ENCODE results near the gene RNF145.
"Not testable (repeated sequence)": the region's sequence is repeated elsewhere in the genome, so short reads cannot be mapped to it uniquely, and the experiment has no call there.

RNF145 gene

DNA sequence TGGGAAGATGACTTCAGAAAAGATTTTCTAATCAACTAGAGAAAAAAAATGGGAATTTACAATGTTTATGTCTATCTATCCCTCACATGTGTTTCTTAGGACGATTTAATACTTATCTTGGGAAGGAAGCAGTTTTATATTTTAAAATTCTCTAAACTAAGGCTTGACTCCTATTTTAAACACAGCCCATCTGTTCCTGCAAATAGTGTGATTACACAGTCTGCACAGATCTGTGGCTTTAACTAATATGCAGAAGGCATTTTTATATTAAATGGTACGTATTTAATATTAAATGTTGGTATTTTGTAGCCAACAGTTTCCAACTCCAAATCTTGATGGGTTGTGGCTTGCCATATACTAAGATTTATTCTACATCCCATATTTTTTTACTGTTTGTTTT lies 56.5 kb downstream of the RNF145 start:
- no peak for DNase-seq

GRCh38 chr5:159149085-159149484 lies 60.3 kb downstream of the RNF145 start:
- no peak for DNase-seq

DNA sequence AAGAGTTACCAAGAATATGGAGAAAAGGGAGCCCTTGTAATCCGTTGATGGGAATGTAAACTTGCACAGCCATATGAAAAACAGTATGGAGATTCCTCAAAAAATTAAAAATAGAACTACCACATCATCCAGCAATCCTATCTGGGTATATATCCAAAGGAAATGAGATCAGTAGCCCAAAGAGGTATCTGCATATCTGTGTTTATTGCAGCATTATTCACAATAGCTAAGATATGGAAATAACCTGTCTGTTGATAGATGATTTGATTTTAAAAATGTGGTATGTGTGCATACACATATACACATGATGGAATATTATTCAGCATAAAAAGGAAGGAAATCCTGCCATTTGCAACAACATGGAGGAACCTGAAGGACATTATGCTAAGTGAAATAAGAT lies 61.4 kb downstream of the RNF145 start:
- no peak for DNase-seq

DNA sequence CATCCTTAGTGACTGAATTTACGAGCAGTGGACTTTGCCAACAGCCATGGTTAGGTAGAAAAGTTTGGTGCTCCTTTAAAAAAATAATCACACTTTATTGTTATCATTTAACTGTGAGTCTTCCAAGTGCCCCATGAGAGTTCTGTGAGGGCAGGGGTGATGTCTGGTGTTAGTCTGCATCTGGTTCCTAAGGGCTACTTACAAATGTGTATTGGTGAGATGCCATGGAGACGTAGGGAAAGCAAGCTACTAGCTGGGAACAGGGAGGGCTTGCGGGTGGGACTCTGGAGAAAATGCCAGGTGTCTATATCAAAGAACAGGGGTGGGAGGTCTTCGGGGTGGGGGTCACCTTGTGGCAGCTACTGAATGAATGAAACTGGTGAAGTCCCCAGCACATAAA lies 62.5 kb downstream of the RNF145 start:
- no peak for DNase-seq

DNA sequence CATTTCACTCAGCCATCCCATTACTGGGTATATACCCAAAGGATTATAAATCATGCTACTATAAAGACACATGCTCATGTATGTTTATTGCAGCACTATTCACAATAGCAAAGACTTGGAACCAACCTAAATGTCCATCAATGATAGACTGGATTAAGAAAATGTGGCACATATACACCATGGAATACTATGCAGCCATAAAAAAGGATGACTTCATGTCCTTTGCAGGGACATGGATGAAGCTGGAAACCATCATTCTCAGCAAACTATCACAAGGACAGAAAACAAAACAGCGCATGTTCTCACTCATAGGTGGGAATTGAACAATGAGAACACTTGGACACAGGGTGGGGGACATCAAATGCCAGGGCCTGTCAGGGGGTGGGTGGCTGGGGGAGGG lies 64.2 kb downstream of the RNF145 start:
- DNase-seq = not testable (repeated sequence)

DNA sequence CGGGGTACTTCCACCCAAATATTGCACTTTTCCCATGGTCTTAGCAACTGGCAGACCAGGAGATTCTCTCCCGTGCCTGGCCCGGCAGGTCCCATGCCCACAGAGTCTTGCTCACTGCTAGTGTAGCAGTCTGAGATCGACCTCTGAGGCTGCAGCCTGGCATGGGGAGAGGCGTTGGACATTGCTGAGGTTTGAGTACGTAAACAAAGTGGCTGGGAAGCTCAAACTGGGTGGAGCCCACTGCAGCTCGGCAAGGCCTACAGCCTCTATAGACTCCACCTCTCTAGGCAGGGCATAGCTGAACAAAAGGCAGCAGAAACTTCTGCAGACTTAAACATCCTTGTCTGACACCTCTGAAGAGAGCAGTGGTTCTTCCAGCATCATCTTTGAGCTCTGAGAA lies 69.6 kb downstream of the RNF145 start:
- no peak for DNase-seq

DNA sequence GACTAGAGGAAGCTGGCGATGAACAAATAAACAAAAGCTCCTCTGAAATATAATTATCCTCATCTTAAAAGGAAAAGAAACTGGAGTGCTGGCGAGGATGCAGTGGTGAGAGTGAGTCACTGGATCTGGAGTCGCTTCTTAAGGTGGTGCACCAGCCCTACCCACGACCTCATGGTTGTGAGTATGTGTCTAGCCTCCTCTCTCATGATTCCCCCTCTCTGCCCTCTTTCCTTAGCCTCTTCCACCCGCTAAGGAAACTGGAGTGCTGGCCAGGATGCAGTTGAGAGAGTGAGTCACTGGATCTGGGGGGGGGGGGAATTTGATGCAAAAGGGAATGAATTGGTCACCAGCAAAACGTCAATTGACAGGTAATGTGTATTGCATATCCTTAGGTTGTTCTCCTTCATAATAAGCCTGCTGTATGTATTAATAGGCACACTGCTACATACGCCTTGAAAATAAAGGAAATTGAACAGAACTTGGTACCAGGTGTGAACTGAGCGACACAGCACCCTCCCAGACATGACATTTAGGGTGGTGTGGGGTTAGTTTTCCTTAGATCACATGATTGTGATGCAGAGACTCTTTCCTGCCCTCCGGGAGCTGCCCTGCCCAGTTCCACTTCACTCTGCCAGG lies 73.3 kb downstream of the RNF145 start:
- DNase-seq = no peak

DNA sequence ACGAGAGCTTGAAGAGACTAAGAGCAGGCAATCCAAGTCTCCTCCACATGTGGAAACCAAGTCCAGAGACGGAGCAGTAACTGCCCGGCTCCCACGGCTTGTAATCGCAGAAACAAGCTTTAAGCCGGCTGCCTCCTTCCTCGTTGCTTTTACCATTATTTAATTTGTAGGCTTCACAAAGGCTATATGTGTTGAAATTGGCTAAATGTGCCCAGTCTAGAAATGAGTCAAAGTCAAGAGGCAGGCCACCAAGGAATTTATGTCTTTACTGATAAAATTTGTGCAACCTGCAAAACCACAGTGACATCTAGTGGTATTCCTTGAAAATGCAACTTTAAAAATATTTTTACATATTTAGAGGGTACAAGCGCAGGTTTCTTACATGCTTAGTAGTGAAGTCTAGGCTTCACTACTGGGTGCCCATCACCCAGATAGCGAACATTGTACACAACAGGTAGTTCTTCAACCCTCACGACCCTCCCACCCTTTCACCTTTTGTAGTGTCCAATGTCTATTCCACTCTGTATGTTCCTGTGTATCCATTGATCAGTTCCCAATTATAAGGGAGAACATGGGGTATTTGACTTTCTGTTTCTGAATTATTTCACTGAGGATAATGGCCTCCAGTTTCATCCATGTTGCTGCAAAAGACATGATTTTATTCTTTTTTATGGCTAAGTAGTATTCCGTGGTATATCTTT lies 76.2 kb downstream of the RNF145 start:
- peak; percentile 25 to 79 for DNase-seq

DNA sequence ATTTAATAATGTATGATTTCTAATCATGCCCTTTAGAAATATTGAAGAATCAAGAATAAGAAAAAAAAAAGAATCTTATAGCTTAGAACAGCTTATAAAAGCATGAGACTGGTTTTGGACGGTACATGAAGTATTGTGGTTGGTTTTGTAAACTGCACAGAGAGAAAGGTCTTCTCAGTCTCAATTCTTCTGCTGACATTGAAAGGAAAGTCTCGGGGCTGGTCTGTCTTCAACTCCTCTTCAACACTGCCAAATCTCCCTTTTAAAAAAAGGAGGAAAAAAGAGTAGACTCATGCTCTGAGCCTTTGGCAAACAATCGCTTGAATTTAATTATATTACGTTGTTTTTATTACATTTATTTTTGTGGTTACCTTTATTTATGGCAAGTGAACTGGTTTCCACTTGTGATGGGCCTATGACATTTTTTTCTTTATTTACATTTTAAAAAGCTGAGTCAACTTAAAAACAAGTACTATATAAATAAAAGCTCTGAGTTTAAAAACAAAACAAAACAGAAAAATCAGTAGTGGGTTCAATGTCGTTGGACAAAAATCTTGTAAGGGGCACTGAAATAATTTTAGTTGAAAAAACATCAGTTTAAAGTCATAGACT lies 76.8 kb downstream of the RNF145 start:
- no peak for DNase-seq

DNA sequence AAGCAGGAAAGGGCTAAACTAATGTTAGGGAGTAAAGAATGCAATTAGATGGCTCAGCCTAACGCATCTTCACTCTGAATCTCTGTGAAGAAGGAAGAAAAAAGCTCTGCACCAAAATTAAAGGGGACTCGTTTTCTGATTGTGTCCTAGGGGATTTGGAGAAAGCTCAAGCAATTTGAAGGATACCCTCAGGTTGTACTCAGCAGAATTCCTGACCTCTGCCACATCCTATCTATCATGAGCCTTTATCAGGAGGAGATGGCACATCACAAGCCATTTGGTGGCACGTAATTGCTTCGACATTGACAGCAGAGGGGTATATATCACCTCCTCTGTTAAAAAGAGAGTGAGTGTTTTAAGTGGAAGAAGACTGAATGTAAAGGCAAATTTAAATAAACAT lies 77.4 kb downstream of the RNF145 start:
- DNase-seq = no peak

DNA sequence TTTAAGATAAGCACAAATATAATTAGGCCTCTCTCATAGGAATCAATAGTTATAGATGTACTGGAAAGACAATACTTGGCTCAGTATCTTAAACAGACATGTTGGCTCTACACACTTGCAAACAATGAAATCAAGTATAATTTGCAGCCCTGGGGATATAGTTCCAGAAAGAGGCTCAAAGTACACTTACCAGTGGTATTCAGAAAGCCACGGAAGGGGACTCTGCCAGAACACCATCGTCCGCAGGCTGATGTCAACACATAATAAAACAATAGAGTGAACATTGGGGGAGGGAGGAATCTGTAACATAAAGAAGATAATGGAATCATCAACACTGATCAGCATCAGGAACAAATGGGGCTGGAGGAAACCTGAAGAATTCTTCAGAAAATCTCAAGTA lies 78.5 kb downstream of the RNF145 start:
- no peak for DNase-seq

- DNase-seq = no peak
These were observed 81.2 kb downstream of the RNF145 start for GRCh38 chr5:159128070-159128541.

DNA sequence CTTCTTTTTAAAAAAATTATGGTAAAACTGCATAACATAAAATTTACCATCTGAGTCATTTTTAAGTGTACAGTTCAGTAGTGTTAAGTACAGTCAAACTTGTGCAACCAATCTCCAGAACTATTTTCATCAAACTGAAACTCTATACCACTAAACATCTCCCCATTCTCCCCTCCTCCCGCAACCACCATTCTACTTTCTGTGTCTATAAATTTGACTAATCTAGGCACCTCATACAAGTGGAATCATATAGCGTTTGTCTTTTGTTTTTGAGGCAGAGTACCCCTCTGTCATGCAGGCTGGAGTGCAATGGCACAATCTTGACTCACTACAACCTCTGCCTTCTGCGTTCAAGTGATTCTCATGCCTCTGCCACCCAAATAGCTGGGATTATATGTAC lies 85.7 kb downstream of the RNF145 start:
- no peak for DNase-seq

DNA sequence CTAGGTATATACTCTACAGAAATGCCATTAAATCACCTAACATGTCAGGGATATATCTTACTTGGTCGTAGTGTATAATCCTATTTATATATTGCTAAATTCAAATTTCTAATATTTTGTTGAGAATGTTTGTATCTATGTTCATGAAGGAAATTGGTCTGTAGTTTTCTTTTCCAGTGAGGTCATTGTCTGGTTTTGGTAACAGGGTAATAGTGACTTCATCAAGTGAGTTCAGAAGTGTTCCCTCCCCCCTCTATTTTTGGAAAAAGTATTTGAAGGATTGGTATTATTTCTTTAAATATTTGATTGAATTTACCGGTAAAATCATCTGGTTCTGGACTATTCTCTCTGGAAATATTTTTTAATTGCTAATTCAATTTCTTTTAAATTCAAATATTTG lies 86.2 kb downstream of the RNF145 start:
- no peak for DNase-seq

DNA sequence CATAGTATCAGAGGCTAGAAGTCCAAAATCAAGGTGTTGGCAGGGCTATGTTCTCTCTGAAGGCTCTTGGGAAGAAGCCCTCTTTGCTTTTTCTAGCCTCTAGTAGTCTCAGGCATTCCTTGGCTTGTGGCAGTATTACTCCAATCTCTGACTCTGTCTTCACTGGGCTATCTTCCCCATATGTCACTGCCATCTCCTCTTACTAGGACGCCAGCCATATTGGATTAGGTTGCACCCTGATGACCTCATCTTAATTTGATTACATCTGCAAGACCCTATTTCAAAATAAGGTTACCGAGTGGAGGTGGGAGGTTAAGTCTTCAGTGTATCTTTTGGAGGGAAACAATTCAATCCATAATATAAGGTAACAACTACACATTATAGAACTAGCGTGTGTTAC lies 88.3 kb downstream of the RNF145 start:
- DNase-seq = no peak

DNA sequence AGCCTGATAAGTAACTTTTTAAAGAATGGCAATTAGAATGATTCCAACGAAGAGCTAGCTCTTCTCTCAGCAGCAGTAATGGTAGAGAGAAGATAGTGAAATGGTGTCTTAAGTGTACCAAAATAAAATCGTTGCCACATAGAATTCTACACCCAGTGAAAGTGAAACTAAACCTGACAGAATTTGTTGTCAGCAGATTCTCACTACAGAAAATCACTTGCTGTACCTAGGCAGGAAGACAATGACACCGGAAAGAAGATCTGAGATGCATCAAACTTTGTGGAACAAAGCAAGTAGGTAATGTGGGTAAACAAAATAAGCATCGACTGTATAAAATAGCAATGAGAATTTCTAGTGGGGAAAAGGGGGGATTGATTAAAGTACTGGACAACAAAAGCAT lies 88.9 kb downstream of the RNF145 start:
- DNase-seq = no peak

GRCh38 chr5:159119842-159120241 lies 89.5 kb downstream of the RNF145 start:
- not testable (repeated sequence) for DNase-seq

DNA sequence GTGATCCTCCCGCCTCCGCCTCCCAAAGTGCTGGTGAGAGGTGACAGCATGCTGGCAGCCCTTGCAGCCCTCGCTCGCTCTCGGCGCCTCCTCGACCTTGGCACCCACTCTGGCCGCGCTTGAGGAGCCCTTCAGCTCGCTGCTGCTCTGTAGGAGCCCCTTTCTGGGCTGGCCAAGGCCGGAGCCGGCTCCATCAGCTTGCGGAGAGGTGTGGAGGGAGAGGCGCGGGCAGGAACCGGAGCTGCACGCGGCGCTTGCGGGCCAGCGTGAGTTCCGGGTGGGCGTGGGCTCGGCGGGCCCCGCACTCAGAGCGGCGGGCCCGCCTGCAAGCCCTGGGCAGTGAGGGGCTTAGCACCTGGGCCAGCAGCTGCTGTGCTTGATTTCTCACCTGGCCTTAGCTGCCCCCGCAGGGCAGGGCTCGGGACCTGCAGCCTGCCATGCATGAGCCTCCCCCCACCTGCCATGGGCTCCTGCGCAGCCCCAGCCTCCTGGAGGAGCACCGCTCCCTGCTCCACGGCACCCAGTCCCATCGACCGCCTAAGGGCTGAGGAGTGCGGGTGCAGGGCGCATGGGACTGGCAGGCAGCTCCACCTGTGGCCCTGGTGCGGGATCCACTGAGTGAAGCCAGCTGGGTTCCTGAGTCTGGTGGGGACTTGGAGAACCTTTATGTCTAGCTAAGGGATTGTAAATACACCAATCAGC lies 90.2 kb downstream of the RNF145 start:
- not testable (repeated sequence) for DNase-seq

DNA sequence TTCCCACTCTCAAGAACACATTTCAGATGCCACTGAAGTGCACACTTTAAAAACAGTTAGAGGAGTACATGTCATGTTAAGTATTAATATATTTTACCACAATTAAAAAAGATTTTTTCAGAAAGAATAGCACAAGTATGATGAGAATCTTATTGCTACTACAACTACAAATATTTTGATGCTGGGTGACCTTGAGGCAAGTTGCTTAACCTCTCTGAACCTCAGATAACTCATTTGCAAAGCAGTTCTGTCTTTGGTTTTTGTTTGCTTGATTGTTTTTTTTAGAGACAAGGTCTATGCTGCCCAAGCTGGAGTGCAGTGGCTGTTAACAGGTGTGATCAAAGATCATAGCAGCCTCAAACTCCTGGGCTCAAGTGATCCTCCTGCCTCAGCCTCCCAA lies 95.9 kb downstream of the RNF145 start:
- no peak for DNase-seq

GRCh38 chr5:159112436-159112835 lies 96.9 kb downstream of the RNF145 start:
- no peak for DNase-seq
